ENCODE results near the gene ATG10. TPM values are rescaled to one million over a fixed set of nuclear protein-coding genes. Genes with fewer than 3 reads are reported as not detected.

The ATG10 gene
- total RNA-seq, 2 donors from 2014 or later: 6.8 to 8.2 TPM

- intact Hi-C loops (cut with DNase I): no loop called here
- no peaks in the 10 kb centered on the region for H3K4me1 ChIP-seq
- no peak for DNase-seq
- no peak for TF ChIP-seq CTCF (IDR thresholded peaks at IDR 0.05)
- H3K4me3 ChIP-seq: no peak overlapping the region
- no peaks in the 10 kb centered on the region for H3K9me3 ChIP-seq
- H3K27ac ChIP-seq: no peak overlapping the region
- H3K9ac ChIP-seq (ENCODE audit: low read depth in 2 of 2, low read length in 2 of 2): no peak overlapping the region
- no peaks in the 10 kb centered on the region for H3K36me3 ChIP-seq
- no peaks in the 10 kb centered on the region for H3K27me3 ChIP-seq
Observed at GRCh38 chr5:81961651-81962440, 10.0 kb upstream of the ATG10 start.

- Histone ChIP-seq H3K36me3 (no peaks in the 10 kb centered on the region), H3K9ac (ENCODE audit: low read depth in 2 of 2, low read length in 2 of 2) (no peak overlapping the region), H3K4me3 (no peak overlapping the region), H3K9me3 (no peaks in the 10 kb centered on the region), H3K27ac (no peak overlapping the region), H3K4me1 (no peaks in the 10 kb centered on the region), H3K27me3 (no peaks in the 10 kb centered on the region)
- no peak for DNase-seq
- intact Hi-C loops (cut with DNase I): no loop called here
- TF ChIP-seq CTCF (IDR thresholded peaks at IDR 0.05): no peak
Observed at GRCh38 chr5:81963544-81963943, 8.3 kb upstream of the ATG10 start.

- H3K4me1 ChIP-seq: no peaks in the 10 kb centered on the region
- no peaks in the 10 kb centered on the region for H3K9me3 ChIP-seq
- no peak overlapping the region for H3K9ac ChIP-seq (ENCODE audit: low read depth in 2 of 2, low read length in 2 of 2)
- no peak overlapping the region for H3K4me3 ChIP-seq
- no peak for DNase-seq
- no peaks in the 10 kb centered on the region for H3K36me3 ChIP-seq
- no peak overlapping the region for H3K27ac ChIP-seq
- intact Hi-C loops (cut with DNase I): no loop called here
- H3K27me3 ChIP-seq: no peaks in the 10 kb centered on the region
- TF ChIP-seq CTCF (IDR thresholded peaks at IDR 0.05): no peak
Observed at GRCh38 chr5:81965524-81965923, 6.3 kb upstream of the ATG10 start.

- no peaks in the 10 kb centered on the region for H3K4me1 ChIP-seq
- no peak overlapping the region for H3K9ac ChIP-seq (ENCODE audit: low read depth in 2 of 2, low read length in 2 of 2)
Observed at GRCh38 chr5:81969226-81969625, 2.6 kb upstream of the ATG10 start.

GRCh38 chr5:81969912-81970311, 1.9 kb upstream of the ATG10 start:
- Histone ChIP-seq H3K9ac (ENCODE audit: low read depth in 2 of 2, low read length in 2 of 2) (no peak overlapping the region), H3K36me3 (no peaks in the 10 kb centered on the region), H3K9me3 (no peaks in the 10 kb centered on the region), H3K27ac (no peak overlapping the region), H3K27me3 (no peaks in the 10 kb centered on the region), H3K4me3 (no peak overlapping the region), H3K4me1 (no peaks in the 10 kb centered on the region)
- no peak for TF ChIP-seq CTCF (IDR thresholded peaks at IDR 0.05)
- intact Hi-C loops (cut with DNase I): loop anchor here (10.0 kb wide), 1 partner anchor 465 kb away; no protein-coding TSS in a partner anchor
- DNase-seq: no peak

More at GRCh38 chr5:81969226-81969625, 2.6 kb upstream of the ATG10 start:
- Histone ChIP-seq H3K9me3 (no peaks in the 10 kb centered on the region), H3K4me3 (no peak overlapping the region), H3K27me3 (no peaks in the 10 kb centered on the region), H3K36me3 (no peaks in the 10 kb centered on the region), H3K27ac (no peak overlapping the region)
- TF ChIP-seq CTCF (IDR thresholded peaks at IDR 0.05): no peak
- DNase-seq: no peak
- intact Hi-C loops (cut with DNase I): no loop called here

Measured in colonic mucosa (tissue), 4 donors.